ENCODE measurements around the gene CDH12. TPM values are rescaled to one million over a fixed set of nuclear protein-coding genes. Genes with fewer than 3 reads are reported as not detected.
"Not testable (repeated sequence)": the region's sequence is repeated elsewhere in the genome, so short reads cannot be mapped to it uniquely, and the experiment has no call there.

Gene CDH12
- total RNA-seq, 2 experiments from 2014 or later = not detected

- H3K27me3 Mint-ChIP-seq (ENCODE audit: low read depth); H3K27ac Mint-ChIP-seq; ATAC-seq; POLR2A ChIA-PET; CTCF ChIA-PET; H3K36me3 Mint-ChIP-seq (ENCODE audit: low read depth); H3K4me1 Mint-ChIP-seq (ENCODE audit: low read depth); H3K4me3 Mint-ChIP-seq; DNase-seq; H3K9me3 Mint-ChIP-seq (ENCODE audit: insufficient read depth): not testable (repeated sequence)
Measured at GRCh38 chr5:22212254-22212991, 640.7 kb downstream of the CDH12 start.

- H3K27ac Mint-ChIP-seq; POLR2A ChIA-PET; ATAC-seq; H3K27me3 Mint-ChIP-seq (ENCODE audit: low read depth); CTCF ChIA-PET; H3K9me3 Mint-ChIP-seq (ENCODE audit: insufficient read depth); DNase-seq; H3K4me3 Mint-ChIP-seq; H3K4me1 Mint-ChIP-seq (ENCODE audit: low read depth); H3K36me3 Mint-ChIP-seq (ENCODE audit: low read depth): not testable (repeated sequence)
Measured at GRCh38 chr5:22208463-22208862, 644.7 kb downstream of the CDH12 start.

- H3K9me3 Mint-ChIP-seq (ENCODE audit: insufficient read depth); POLR2A ChIA-PET; H3K27ac Mint-ChIP-seq; CTCF ChIA-PET; H3K27me3 Mint-ChIP-seq (ENCODE audit: low read depth); H3K4me3 Mint-ChIP-seq; DNase-seq; H3K4me1 Mint-ChIP-seq (ENCODE audit: low read depth); H3K36me3 Mint-ChIP-seq (ENCODE audit: low read depth); ATAC-seq: not testable (repeated sequence)
Measured at GRCh38 chr5:22188651-22189050, 664.5 kb downstream of the CDH12 start.

GRCh38 chr5:22187632-22188228, 665.4 kb downstream of the CDH12 start:
- H3K36me3 Mint-ChIP-seq (ENCODE audit: low read depth); H3K9me3 Mint-ChIP-seq (ENCODE audit: insufficient read depth); POLR2A ChIA-PET; CTCF ChIA-PET; DNase-seq; H3K27ac Mint-ChIP-seq; H3K4me1 Mint-ChIP-seq (ENCODE audit: low read depth); ATAC-seq; H3K4me3 Mint-ChIP-seq; H3K27me3 Mint-ChIP-seq (ENCODE audit: low read depth): not testable (repeated sequence)

- POLR2A ChIA-PET; H3K36me3 Mint-ChIP-seq (ENCODE audit: low read depth); ATAC-seq; H3K9me3 Mint-ChIP-seq (ENCODE audit: insufficient read depth); H3K4me1 Mint-ChIP-seq (ENCODE audit: low read depth); H3K27me3 Mint-ChIP-seq (ENCODE audit: low read depth); H3K27ac Mint-ChIP-seq; DNase-seq; H3K4me3 Mint-ChIP-seq; CTCF ChIA-PET: not testable (repeated sequence)
Measured at GRCh38 chr5:22169226-22169625, 683.9 kb downstream of the CDH12 start.

GRCh38 chr5:22168704-22169103, 684.4 kb downstream of the CDH12 start:
- H3K9me3 Mint-ChIP-seq (ENCODE audit: insufficient read depth); DNase-seq; H3K27me3 Mint-ChIP-seq (ENCODE audit: low read depth); CTCF ChIA-PET; ATAC-seq; POLR2A ChIA-PET; H3K27ac Mint-ChIP-seq; H3K4me3 Mint-ChIP-seq; H3K36me3 Mint-ChIP-seq (ENCODE audit: low read depth); H3K4me1 Mint-ChIP-seq (ENCODE audit: low read depth): not testable (repeated sequence)

GRCh38 chr5:22165931-22166330, 687.2 kb downstream of the CDH12 start:
- H3K36me3 Mint-ChIP-seq (ENCODE audit: low read depth); H3K27me3 Mint-ChIP-seq (ENCODE audit: low read depth); H3K9me3 Mint-ChIP-seq (ENCODE audit: insufficient read depth); H3K4me3 Mint-ChIP-seq; ATAC-seq; H3K27ac Mint-ChIP-seq; H3K4me1 Mint-ChIP-seq (ENCODE audit: low read depth); CTCF ChIA-PET; POLR2A ChIA-PET; DNase-seq: not testable (repeated sequence)

- H3K27ac Mint-ChIP-seq; H3K27me3 Mint-ChIP-seq (ENCODE audit: low read depth); H3K36me3 Mint-ChIP-seq (ENCODE audit: low read depth); H3K4me1 Mint-ChIP-seq (ENCODE audit: low read depth); ATAC-seq; CTCF ChIA-PET; H3K9me3 Mint-ChIP-seq (ENCODE audit: insufficient read depth); DNase-seq; H3K4me3 Mint-ChIP-seq; POLR2A ChIA-PET: not testable (repeated sequence)
Measured at GRCh38 chr5:22164910-22165748, 688.0 kb downstream of the CDH12 start.

- H3K9me3 Mint-ChIP-seq (ENCODE audit: insufficient read depth); POLR2A ChIA-PET; H3K4me1 Mint-ChIP-seq (ENCODE audit: low read depth); H3K4me3 Mint-ChIP-seq; DNase-seq; H3K27me3 Mint-ChIP-seq (ENCODE audit: low read depth); H3K36me3 Mint-ChIP-seq (ENCODE audit: low read depth); CTCF ChIA-PET; ATAC-seq; H3K27ac Mint-ChIP-seq: not testable (repeated sequence)
Measured at GRCh38 chr5:22156953-22157352, 696.2 kb downstream of the CDH12 start.

GRCh38 chr5:22154779-22155178, 698.4 kb downstream of the CDH12 start:
- POLR2A ChIA-PET; H3K4me1 Mint-ChIP-seq (ENCODE audit: low read depth): not testable (repeated sequence)

GRCh38 chr5:22151801-22152200, 701.3 kb downstream of the CDH12 start:
- ATAC-seq; H3K4me3 Mint-ChIP-seq; H3K4me1 Mint-ChIP-seq (ENCODE audit: low read depth); H3K27me3 Mint-ChIP-seq (ENCODE audit: low read depth); POLR2A ChIA-PET; CTCF ChIA-PET; H3K36me3 Mint-ChIP-seq (ENCODE audit: low read depth); DNase-seq; H3K27ac Mint-ChIP-seq; H3K9me3 Mint-ChIP-seq (ENCODE audit: insufficient read depth): not testable (repeated sequence)

More at GRCh38 chr5:22154779-22155178, 698.4 kb downstream of the CDH12 start:
- H3K27ac Mint-ChIP-seq; H3K9me3 Mint-ChIP-seq (ENCODE audit: insufficient read depth); H3K27me3 Mint-ChIP-seq (ENCODE audit: low read depth); DNase-seq; ATAC-seq; H3K36me3 Mint-ChIP-seq (ENCODE audit: low read depth); H3K4me3 Mint-ChIP-seq; CTCF ChIA-PET: not testable (repeated sequence)

- POLR2A ChIA-PET; H3K4me3 Mint-ChIP-seq; H3K36me3 Mint-ChIP-seq (ENCODE audit: low read depth); H3K27me3 Mint-ChIP-seq (ENCODE audit: low read depth); H3K27ac Mint-ChIP-seq; ATAC-seq; DNase-seq; H3K4me1 Mint-ChIP-seq (ENCODE audit: low read depth); H3K9me3 Mint-ChIP-seq (ENCODE audit: insufficient read depth); CTCF ChIA-PET: not testable (repeated sequence)
Measured at GRCh38 chr5:22140418-22140817, 712.7 kb downstream of the CDH12 start.

Data from activated CD8-positive, alpha-beta T cell treated with anti-CD3 and anti-CD28 coated beads, Interleukin-2, amount 10 ng/mL, durations not matched to agents 7 days and 5 days (primary cell).